ENCODE measurements around the gene OR2L3.

DNA sequence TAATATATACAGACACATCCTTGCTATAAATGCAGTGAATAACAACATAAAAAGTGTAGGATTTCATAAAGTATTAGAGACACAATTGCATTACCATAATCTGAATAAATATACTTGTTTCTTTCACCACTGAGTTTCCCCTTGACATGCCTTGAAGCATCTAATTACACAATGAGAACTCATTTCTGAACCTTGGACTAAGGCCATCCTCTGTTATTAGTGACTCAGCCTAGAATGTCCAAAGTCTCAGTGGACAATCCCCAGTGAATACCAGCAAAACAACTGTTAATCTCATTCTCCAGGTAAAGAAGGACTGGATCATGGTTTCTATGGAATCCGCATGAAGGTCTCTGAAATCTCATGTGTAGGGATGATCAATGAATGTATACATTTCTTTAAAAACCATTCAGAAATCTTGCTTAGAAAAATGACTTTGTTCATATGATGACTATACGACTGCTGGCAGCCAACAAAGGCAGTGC lies 33.4 kb upstream of the OR2L3 start, which contains the start of gene OR2L5:
- TF ChIP-seq ZNF133 (tag by site-specific recombination; IDR thresholded peaks at IDR 0.05) (no peak), ZNF670 (tag by site-specific recombination; IDR thresholded peaks at IDR 0.05; ENCODE audit: low read depth) (no peak), ZNF837 (tag by site-specific recombination; IDR thresholded peaks at IDR 0.05) (no peak), ZNF24 (tag by site-specific recombination; IDR thresholded peaks at IDR 0.05) (no peak), ZNF830 (tag by site-specific recombination; IDR thresholded peaks at IDR 0.05; ENCODE audit: low read depth) (no peak), ZNF664 (tag by site-specific recombination; IDR thresholded peaks at IDR 0.05) (no peak), ZNF350 (tag by site-specific recombination; IDR thresholded peaks at IDR 0.05) (no peak), ZNF121 (tag by site-specific recombination; IDR thresholded peaks at IDR 0.05) (no peak), RBAK (tag by site-specific recombination; IDR thresholded peaks at IDR 0.05) (no peak), ZNF600 (tag by site-specific recombination; IDR thresholded peaks at IDR 0.05) (no peak), KLF16 (tag by site-specific recombination; IDR thresholded peaks at IDR 0.05) (no peak), ZNF501 (tag by site-specific recombination; IDR thresholded peaks at IDR 0.05) (no peak)
- TF ChIP-seq, protein P1, sequence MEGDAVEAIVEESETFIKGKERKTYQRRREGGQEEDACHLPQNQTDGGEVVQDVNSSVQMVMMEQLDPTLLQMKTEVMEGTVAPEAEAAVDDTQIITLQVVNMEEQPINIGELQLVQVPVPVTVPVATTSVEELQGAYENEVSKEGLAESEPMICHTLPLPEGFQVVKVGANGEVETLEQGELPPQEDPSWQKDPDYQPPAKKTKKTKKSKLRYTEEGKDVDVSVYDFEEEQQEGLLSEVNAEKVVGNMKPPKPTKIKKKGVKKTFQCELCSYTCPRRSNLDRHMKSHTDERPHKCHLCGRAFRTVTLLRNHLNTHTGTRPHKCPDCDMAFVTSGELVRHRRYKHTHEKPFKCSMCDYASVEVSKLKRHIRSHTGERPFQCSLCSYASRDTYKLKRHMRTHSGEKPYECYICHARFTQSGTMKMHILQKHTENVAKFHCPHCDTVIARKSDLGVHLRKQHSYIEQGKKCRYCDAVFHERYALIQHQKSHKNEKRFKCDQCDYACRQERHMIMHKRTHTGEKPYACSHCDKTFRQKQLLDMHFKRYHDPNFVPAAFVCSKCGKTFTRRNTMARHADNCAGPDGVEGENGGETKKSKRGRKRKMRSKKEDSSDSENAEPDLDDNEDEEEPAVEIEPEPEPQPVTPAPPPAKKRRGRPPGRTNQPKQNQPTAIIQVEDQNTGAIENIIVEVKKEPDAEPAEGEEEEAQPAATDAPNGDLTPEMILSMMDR (tag by site-specific recombination; IDR thresholded peaks at IDR 0.05): no peak
- TF ChIP-seq, protein P2, sequence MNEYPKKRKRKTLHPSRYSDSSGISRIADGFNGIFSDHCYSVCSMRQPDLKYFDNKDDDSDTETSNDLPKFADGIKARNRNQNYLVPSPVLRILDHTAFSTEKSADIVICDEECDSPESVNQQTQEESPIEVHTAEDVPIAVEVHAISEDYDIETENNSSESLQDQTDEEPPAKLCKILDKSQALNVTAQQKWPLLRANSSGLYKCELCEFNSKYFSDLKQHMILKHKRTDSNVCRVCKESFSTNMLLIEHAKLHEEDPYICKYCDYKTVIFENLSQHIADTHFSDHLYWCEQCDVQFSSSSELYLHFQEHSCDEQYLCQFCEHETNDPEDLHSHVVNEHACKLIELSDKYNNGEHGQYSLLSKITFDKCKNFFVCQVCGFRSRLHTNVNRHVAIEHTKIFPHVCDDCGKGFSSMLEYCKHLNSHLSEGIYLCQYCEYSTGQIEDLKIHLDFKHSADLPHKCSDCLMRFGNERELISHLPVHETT (tag by site-specific recombination; IDR thresholded peaks at IDR 0.05): no peak
